ENCODE measurements around the gene CFAP97D2.
A peak's percentile ranks its signal among the peaks of the same experiment; 100 is the strongest.
"Not testable (repeated sequence)": the region's sequence is repeated elsewhere in the genome, so short reads cannot be mapped to it uniquely, and the experiment has no call there.

The CFAP97D2 gene

GRCh38 chr13:114179087-114179658 is at the start of gene CFAP97D2:
Gene CFAP97D2, plus strand, starts transcription at chr13:114179257. Its CDS starts 74 bp downstream, at chr13:114179331.
- no peak for TF ChIP-seq CTCF (IDR thresholded peaks at IDR 0.05; ENCODE audit: low read depth, low read length)
- H3K4me3 ChIP-seq (ENCODE audit: low read depth, low read length), result no peak within 1 kb of the TSS

DNA sequence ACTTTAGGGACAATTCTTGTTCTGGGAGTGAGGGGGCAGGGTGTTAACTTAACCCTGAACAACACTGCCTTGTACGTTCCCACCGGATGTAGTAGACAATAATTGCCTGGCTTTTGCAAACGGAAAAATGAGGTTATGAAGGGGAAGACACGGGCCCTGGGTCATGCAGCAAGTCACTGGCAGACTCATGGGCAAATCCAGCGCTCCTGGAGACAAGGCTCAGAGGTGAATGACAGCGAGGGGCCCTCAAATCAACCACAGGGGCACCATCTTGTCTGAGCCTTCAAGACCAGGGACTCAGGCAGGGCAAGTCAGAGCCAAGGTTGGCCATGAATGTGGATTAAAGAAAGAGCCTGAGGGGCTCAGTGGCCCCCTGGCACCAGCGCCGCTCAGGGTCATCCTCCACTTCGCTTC is 49.4 kb upstream of the CFAP97D2 start:
- peak overlapping the region; percentile 98 for H3K4me3 ChIP-seq (ENCODE audit: low read depth, low read length)
- no peak for TF ChIP-seq CTCF (IDR thresholded peaks at IDR 0.05; ENCODE audit: low read depth, low read length)

DNA sequence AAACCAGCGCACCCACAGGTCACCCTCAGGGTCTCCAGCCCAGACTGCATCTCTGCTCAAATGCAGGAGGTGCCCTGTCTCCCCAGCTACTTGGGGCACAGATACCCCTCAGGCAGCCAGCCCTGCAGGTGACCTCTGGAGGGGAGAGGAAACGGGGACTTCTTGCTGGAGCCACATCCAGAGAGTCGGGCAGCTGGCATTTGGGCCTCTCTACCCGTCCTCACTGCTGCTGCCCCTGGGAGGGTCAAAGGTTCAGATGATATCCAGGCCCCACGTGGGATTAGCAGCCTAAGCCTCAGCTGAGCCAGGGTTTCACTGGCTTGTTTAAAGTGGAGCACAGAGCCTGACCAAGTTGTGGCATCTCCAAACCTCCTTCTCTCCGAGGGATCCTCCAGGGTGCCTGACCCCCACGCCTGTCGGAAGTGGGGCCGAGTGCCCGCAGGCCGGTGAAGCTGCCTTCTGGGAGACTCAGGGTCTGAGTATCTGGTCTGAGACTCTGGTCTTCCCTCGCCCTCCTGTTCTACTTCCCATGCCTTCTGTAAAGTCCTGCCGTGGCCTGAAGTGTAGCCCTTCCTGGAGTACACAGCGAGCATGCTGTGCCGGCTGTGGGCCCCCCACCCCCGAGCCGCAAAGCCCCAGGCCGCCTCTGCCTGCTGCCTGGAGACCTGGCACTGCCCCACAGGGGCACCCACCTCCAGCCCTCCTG is 48.8 kb upstream of the CFAP97D2 start:
- H3K4me3 ChIP-seq (ENCODE audit: low read depth, low read length), result peak overlapping the region; percentile 98
- no peak for TF ChIP-seq CTCF (IDR thresholded peaks at IDR 0.05; ENCODE audit: low read depth, low read length)

DNA sequence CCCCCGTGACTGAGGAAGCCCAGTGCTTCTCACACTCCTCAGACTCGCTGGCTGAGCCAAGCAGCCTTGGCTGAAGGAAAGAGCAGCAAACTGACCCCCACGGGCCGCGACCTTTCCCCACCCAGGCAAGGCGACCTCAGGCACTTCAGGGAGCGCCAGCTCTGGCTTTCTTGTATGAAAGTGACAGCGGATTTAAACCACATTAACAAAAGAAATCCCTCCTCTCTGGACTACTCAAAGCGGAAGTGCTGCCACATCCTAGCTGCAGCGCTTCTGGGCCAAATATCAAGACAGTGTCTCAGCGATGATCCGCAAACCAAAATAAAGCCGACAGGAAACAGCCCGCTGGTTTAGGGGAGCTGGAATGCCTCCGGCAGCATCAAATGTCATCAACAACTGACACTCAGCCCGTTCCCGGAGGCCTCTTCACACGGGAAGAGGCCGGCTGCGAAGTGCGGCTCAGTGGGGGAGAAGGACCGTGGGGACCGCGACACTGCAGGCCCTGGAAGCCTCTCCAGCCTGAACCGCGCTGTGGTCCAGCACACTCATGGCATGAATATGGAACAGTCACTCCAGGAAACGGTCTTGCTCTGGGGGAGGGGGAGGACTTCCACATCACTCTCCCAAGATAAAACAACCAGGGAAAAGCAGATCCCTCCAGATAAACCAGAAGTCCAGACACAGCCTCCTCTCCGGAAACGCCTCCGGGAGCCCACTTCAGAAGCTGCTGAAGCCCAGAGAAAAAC is 48.0 kb upstream of the CFAP97D2 start:
- TF ChIP-seq CTCF (IDR thresholded peaks at IDR 0.05; ENCODE audit: low read depth, low read length), result no peak

GRCh38 chr13:114131583-114132418 is 47.3 kb upstream of the CFAP97D2 start:
- H3K4me3 ChIP-seq (ENCODE audit: low read depth, low read length), result peak overlapping the region; percentile 98
- no peak for TF ChIP-seq CTCF (IDR thresholded peaks at IDR 0.05; ENCODE audit: low read depth, low read length)

More for the DNA sequence above, 48.0 kb upstream of the CFAP97D2 start:
- H3K4me3 ChIP-seq (ENCODE audit: low read depth, low read length), result peak overlapping the region; percentile 98

GRCh38 chr13:114132419-114133121 is 46.5 kb upstream of the CFAP97D2 start, which contains the start of gene RASA3:
Gene RASA3, minus strand, starts transcription at chr13:114132623. Its CDS starts 134 bp downstream, at chr13:114132489.
- peak within 1 kb of the TSS; percentile 98 for H3K4me3 ChIP-seq (ENCODE audit: low read depth, low read length)
- no peak for TF ChIP-seq CTCF (IDR thresholded peaks at IDR 0.05; ENCODE audit: low read depth, low read length)

DNA sequence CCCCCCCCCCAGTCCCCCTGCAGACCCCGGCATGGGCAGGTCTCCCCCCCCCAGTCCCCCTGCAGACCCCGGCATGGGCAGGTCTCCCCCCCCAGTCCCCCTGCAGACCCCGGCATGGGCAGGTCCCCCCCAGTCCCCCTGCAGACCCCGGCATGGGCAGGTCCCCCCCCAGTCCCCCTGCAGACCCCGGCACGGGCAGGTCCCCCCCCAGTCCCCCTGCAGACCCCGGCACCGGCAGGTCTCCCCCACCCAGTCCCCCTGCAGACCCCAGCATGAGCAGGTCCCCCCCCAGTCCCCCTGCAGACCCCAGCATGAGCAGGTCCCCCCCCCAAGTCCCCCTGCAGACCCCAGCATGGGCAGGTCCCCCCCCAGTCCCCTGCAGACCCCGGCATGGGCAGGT is 45.9 kb upstream of the CFAP97D2 start:
- H3K4me3 ChIP-seq (ENCODE audit: low read depth, low read length), result not testable (repeated sequence)

DNA sequence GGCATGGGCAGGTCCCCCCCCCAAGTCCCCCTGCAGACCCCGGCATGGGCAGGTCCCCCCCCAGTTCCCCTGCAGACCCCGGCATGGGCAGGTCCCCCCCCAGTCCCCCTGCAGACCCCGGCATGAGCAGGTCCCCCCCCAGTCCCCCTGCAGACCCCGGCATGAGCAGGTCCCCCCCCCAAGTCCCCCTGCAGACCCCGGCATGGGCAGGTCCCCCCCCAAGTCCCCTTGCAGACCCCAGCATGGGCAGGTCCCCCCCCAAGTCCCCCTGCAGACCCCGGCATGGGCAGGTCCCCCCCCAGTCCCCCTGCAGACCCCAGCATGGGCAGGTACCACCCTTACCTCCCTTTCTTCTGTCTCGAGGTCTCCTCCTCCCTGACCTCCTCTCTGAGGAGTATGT is 45.5 kb upstream of the CFAP97D2 start:
- not testable (repeated sequence) for H3K4me3 ChIP-seq (ENCODE audit: low read depth, low read length)

Measured in WI38 (cell line).